HEK293 (cell line): ENCODE data around the gene CDKN3.

Experiments
- CTCF ChIA-PET: fragments of 350-600 bp; formaldehyde crosslinking; extraction: SDS; loops from one replicate; lab custom pipeline; 2021; ENCODE audit warnings: antibody characterized with exemption; lab: Yijun Ruan, JAX
- POLR2A ChIA-PET: fragments of 300-600 bp; formaldehyde crosslinking; extraction: SDS; loops from one replicate; lab custom pipeline; 2020; ENCODE audit warnings: antibody characterized with exemption, inconsistent platforms; lab: Yijun Ruan, JAX
- H3K27ac ChIP-seq: fragments of 200-500 bp; sonication (Bioruptor generic); 2 replicates; pipeline ENCODE4 v1.5.1; 2014; ENCODE audit warnings: low read depth, low read length, control low read depth, inconsistent platforms; ENCODE audit errors: extremely low read depth
- H3K36me3 ChIP-seq, 2 experiments: fragments of 200-500 bp in 1 of 2; sonication (Bioruptor generic) in 1 of 2; 1 replicate in 1 of 2; 2 replicates in 1 of 2; pipeline ENCODE4 v1.5.1; 2014 to 2017; ENCODE audit warnings: inconsistent platforms in 2 of 2, low read length in 2 of 2; ENCODE audit not compliant: control insufficient read depth in 2 of 2, insufficient read depth in 1 of 2
- H3K4me1 ChIP-seq: fragments of 200-500 bp; sonication (Bioruptor generic); 2 replicates; pipeline ENCODE4 v1.5.1; 2014; ENCODE audit warnings: mild to moderate bottlenecking, low read length, inconsistent platforms; ENCODE audit not compliant: control insufficient read depth, insufficient read depth
- H3K4me3 ChIP-seq: 2 replicates; pipeline ENCODE4 v1.5.1; 2011; ENCODE audit warnings: low read depth, mild to moderate bottlenecking, control low read depth, low read length, moderate library complexity
- H3K9me3 ChIP-seq: fragments of 200-500 bp; sonication (Bioruptor generic); 2 replicates; pipeline ENCODE4 v1.5.1; 2014; ENCODE audit warnings: low read depth, low read length, inconsistent platforms; ENCODE audit not compliant: control insufficient read depth, insufficient read depth
- ELK4 ChIP-seq: IDR thresholded peaks from 2 replicates; pipeline ENCODE4 v1.6.1; 2011; ENCODE audit warnings: mild to moderate bottlenecking, low read depth, low read length, borderline replicate concordance
- HOXA7 ChIP-seq: sonication (generic); formaldehyde crosslinking; IDR thresholded peaks from 2 replicates; pipeline ENCODE4 v1.8.1; 2022; ENCODE audit warnings: missing genetic modification reagents, borderline replicate concordance
- KLF10 ChIP-seq: fragments of 450-650 bp; IDR thresholded peaks from 2 replicates; pipeline ENCODE4 v1.5.1; 2018; ENCODE audit warnings: missing biosample characterization, mild to moderate bottlenecking, missing genetic modification characterization
- KLF8 ChIP-seq: fragments of 450-650 bp; formaldehyde crosslinking; IDR thresholded peaks from 2 replicates; pipeline ENCODE4 v1.5.1; 2016; ENCODE audit warnings: missing biosample characterization, missing genetic modification characterization
- MEIS1 ChIP-seq: sonication (generic); formaldehyde crosslinking; IDR thresholded peaks from 2 replicates; pipeline ENCODE4 v1.8.1; 2022; ENCODE audit warnings: missing genetic modification reagents, mild to moderate bottlenecking, borderline replicate concordance
- PRDM10 ChIP-seq: fragments of 450-650 bp; formaldehyde crosslinking; IDR thresholded peaks from 2 replicates; pipeline ENCODE4 v1.5.1; 2016; ENCODE audit warnings: missing biosample characterization, missing genetic modification characterization
- SALL2 ChIP-seq: fragments of 450-650 bp; formaldehyde crosslinking; IDR thresholded peaks from 2 replicates; pipeline ENCODE4 v1.5.0; 2017; ENCODE audit warnings: missing biosample characterization, mild to moderate bottlenecking, missing genetic modification characterization, borderline replicate concordance
- SCRT2 ChIP-seq: fragments of 450-650 bp; formaldehyde crosslinking; IDR thresholded peaks from 2 replicates; pipeline ENCODE4 v1.5.1; 2016; ENCODE audit warnings: missing biosample characterization, missing genetic modification characterization
- ZBTB7A ChIP-seq: fragments of 450-650 bp; formaldehyde crosslinking; IDR thresholded peaks from 2 replicates; pipeline ENCODE4 v1.5.1; 2016; ENCODE audit warnings: low read depth, missing biosample characterization, missing genetic modification characterization
- ZFP3 ChIP-seq: fragments of 450-650 bp; formaldehyde crosslinking; IDR thresholded peaks from 2 replicates; pipeline ENCODE4 v1.5.1; 2016; ENCODE audit warnings: low read depth, missing biosample characterization, missing genetic modification characterization
- ZNF157 ChIP-seq: fragments of 450-650 bp; formaldehyde crosslinking; IDR thresholded peaks from 2 replicates; pipeline ENCODE4 v1.5.1; 2016; ENCODE audit warnings: missing biosample characterization, missing genetic modification characterization
- ZNF221 ChIP-seq: fragments of 450-650 bp; formaldehyde crosslinking; IDR thresholded peaks from 2 replicates; pipeline ENCODE4 v1.5.1; 2017; ENCODE audit warnings: missing biosample characterization, missing genetic modification characterization, borderline replicate concordance
- ZNF266 ChIP-seq: fragments of 450-650 bp; formaldehyde crosslinking; IDR thresholded peaks from 2 replicates; pipeline ENCODE4 v1.5.1; 2016; ENCODE audit warnings: missing biosample characterization, missing genetic modification characterization, low read depth
- ZNF350 ChIP-seq: fragments of 450-650 bp; formaldehyde crosslinking; IDR thresholded peaks from 2 replicates; pipeline ENCODE4 v1.5.0; 2017; ENCODE audit warnings: missing biosample characterization, mild to moderate bottlenecking, missing genetic modification characterization
- ZNF48 ChIP-seq: fragments of 450-650 bp; formaldehyde crosslinking; IDR thresholded peaks from 2 replicates; pipeline ENCODE4 v1.5.1; 2016; ENCODE audit warnings: missing biosample characterization, missing genetic modification characterization
- ZNF521 ChIP-seq: fragments of 450-650 bp; formaldehyde crosslinking; IDR thresholded peaks from 2 replicates; pipeline ENCODE4 v1.5.1; 2017; ENCODE audit warnings: missing biosample characterization, mild to moderate bottlenecking, missing genetic modification characterization
- ZNF530 ChIP-seq: fragments of 450-650 bp; formaldehyde crosslinking; IDR thresholded peaks from 2 replicates; pipeline ENCODE4 v1.5.1; 2016; ENCODE audit warnings: low read depth, missing biosample characterization, missing genetic modification characterization
- ZNF549 ChIP-seq: fragments of 450-650 bp; IDR thresholded peaks from 2 replicates; pipeline ENCODE4 v1.5.1; 2018; ENCODE audit warnings: missing biosample characterization, missing genetic modification characterization, mild to moderate bottlenecking, inconsistent platforms, moderate library complexity
- ZNF580 ChIP-seq: fragments of 450-650 bp; formaldehyde crosslinking; IDR thresholded peaks from 2 replicates; pipeline ENCODE4 v1.5.1; 2016; ENCODE audit warnings: missing biosample characterization, missing genetic modification characterization
- ZNF639 ChIP-seq: fragments of 450-650 bp; formaldehyde crosslinking; IDR thresholded peaks from 2 replicates; pipeline ENCODE4 v1.5.1; 2016; ENCODE audit warnings: missing biosample characterization, missing genetic modification characterization
- ZNF645 ChIP-seq: fragments of 450-650 bp; formaldehyde crosslinking; IDR thresholded peaks from 2 replicates; pipeline ENCODE4; 2016; ENCODE audit warnings: missing biosample characterization, missing genetic modification characterization
- ZSCAN18 ChIP-seq: fragments of 450-650 bp; formaldehyde crosslinking; IDR thresholded peaks from 2 replicates; pipeline ENCODE4 v1.5.1; 2016; ENCODE audit warnings: missing biosample characterization, missing genetic modification characterization
- ZXDB ChIP-seq: fragments of 450-650 bp; formaldehyde crosslinking; IDR thresholded peaks from 2 replicates; pipeline ENCODE4 v1.5.1; 2016; ENCODE audit warnings: missing biosample characterization, missing genetic modification characterization

The CDKN3 gene

GRCh38 chr14:54410215-54410614 is 13.4 kb downstream of the CDKN3 start (continued):
- no peak for TF ChIP-seq ZNF549 (tag by site-specific recombination)
- no peak for TF ChIP-seq KLF8 (tag by site-specific recombination)
- TF ChIP-seq SALL2 (tag by site-specific recombination): no peak
- no peak for TF ChIP-seq SCRT2 (tag by site-specific recombination)
- no peak for TF ChIP-seq ZXDB (tag by site-specific recombination)
- no peak for TF ChIP-seq ZNF221 (tag by site-specific recombination)
- no peak for TF ChIP-seq ELK4
- TF ChIP-seq ZNF521 (tag by site-specific recombination): no peak
- TF ChIP-seq ZNF580 (tag by site-specific recombination): no peak
- TF ChIP-seq, all 188 proteins: peak for 0

- TF ChIP-seq ZBTB7A (tag by site-specific recombination) (no peak), MEIS1 (CRISPR knock-in tag) (no peak), ZNF530 (tag by site-specific recombination) (no peak), ZNF48 (tag by site-specific recombination) (no peak), KLF10 (tag by site-specific recombination) (no peak), ZNF350 (tag by site-specific recombination) (no peak), ZFP3 (tag by site-specific recombination) (no peak)
- H3K9me3 ChIP-seq: no peaks in the 10 kb centered on the region
- H3K4me3 ChIP-seq: no peak overlapping the region
- no peaks in the 10 kb centered on the region for H3K4me1 ChIP-seq
- ChIA-PET CTCF (interaction anchor here (0.5 to 1.5 kb wide), 5 partner anchors 9 to 397 kb away, joined by 3 to 4 read pairs (median 3); no protein-coding TSS in a partner anchor), POLR2A (no interaction called here)
- peaks cover 48 to 76% of the 10 kb centered on the region in 2 experiments for H3K36me3 ChIP-seq
- no peak overlapping the region for H3K27ac ChIP-seq
Measured at GRCh38 chr14:54411371-54411770, 14.6 kb downstream of the CDKN3 start.

- ChIA-PET CTCF (interaction anchor here (0.6 to 2.4 kb wide), 11 partner anchors 9 to 374 kb away, joined by 3 to 8 read pairs (median 4); no protein-coding TSS in a partner anchor), POLR2A (interaction anchor here (1.0 kb wide), 2 partner anchors 24 to 54 kb away, joined by 3 to 4 read pairs; partner anchors contain the start of gene CDKN3)
- Histone ChIP-seq H3K4me1 (no peaks in the 10 kb centered on the region), H3K27ac (no peak overlapping the region), H3K4me3 (no peak overlapping the region), H3K9me3 (no peaks in the 10 kb centered on the region), H3K36me3 (peaks cover 27 to 45% of the 10 kb centered on the region in 2 experiments)
- TF ChIP-seq ZSCAN18 (no peak), ZNF221 (tag by site-specific recombination) (no peak), ZNF645 (tag by site-specific recombination) (no peak), HOXA7 (CRISPR knock-in tag) (no peak), ZNF266 (tag by site-specific recombination) (no peak), PRDM10 (tag by site-specific recombination) (0 out of 2 replicates have a peak, but pooled peaks have one; percentile 11), ZNF639 (tag by site-specific recombination) (no peak), ZNF157 (tag by site-specific recombination) (no peak)
Measured at GRCh38 chr14:54420478-54421142, 23.8 kb downstream of the CDKN3 start.
